Measurements from ENCODE around the gene CCS.
"Not testable (repeated sequence)": the region's sequence is repeated elsewhere in the genome, so short reads cannot be mapped to it uniquely, and the experiment has no call there.

The CCS gene

GRCh38 chr11:66592457-66593302 is at the start of gene CCS, which contains the start of gene CCDC87:
TSS of gene CCS (plus strand) at chr11:66593185. CDS start at chr11:66593262, 77 bp downstream.
TSS of gene CCDC87 (minus strand) at chr11:66593063. CDS start at chr11:66593015, 48 bp downstream.
- peak; percentile 96 for DNase-seq (ENCODE audit: low read depth)

- peak; percentile 57 for DNase-seq (ENCODE audit: low read depth)
These were observed 49.5 kb upstream of the CCS start for GRCh38 chr11:66543263-66544107.

- DNase-seq (ENCODE audit: low read depth): not testable (repeated sequence)
These were observed 48.0 kb upstream of the CCS start for GRCh38 chr11:66544952-66545351.

- DNase-seq (ENCODE audit: low read depth): peak; percentile 98
These were observed 47.2 kb upstream of the CCS start, which contains the start of gene ZDHHC24 for GRCh38 chr11:66545701-66546367. TSS of gene ZDHHC24 (minus strand) at chr11:66546048. CDS start at chr11:66546003, 45 bp downstream.

GRCh38 chr11:66546368-66546965 is 46.5 kb upstream of the CCS start, which contains the start of gene ACTN3:
TSS of gene ACTN3 (plus strand) at chr11:66546903. CDS start at chr11:66546938, 35 bp downstream.
- DNase-seq (ENCODE audit: low read depth): peak; percentile 63

GRCh38 chr11:66546966-66547661 is 45.9 kb upstream of the CCS start:
- DNase-seq (ENCODE audit: low read depth): no peak

GRCh38 chr11:66547662-66548009 is 45.3 kb upstream of the CCS start:
- no peak for DNase-seq (ENCODE audit: low read depth)

GRCh38 chr11:66548041-66548440 is 44.9 kb upstream of the CCS start:
- DNase-seq (ENCODE audit: low read depth): no peak

GRCh38 chr11:66548774-66549630 is 44.0 kb upstream of the CCS start:
- no peak for DNase-seq (ENCODE audit: low read depth)

- DNase-seq (ENCODE audit: low read depth): no peak
These were observed 43.3 kb upstream of the CCS start for GRCh38 chr11:66549696-66550095.

- no peak for DNase-seq (ENCODE audit: low read depth)
These were observed 42.1 kb upstream of the CCS start for GRCh38 chr11:66550887-66551286.

GRCh38 chr11:66554602-66555001 is 38.4 kb upstream of the CCS start:
- no peak for DNase-seq (ENCODE audit: low read depth)

- DNase-seq (ENCODE audit: low read depth): no peak
These were observed 37.6 kb upstream of the CCS start for GRCh38 chr11:66555416-66555815.

- no peak for DNase-seq (ENCODE audit: low read depth)
These were observed 36.9 kb upstream of the CCS start for GRCh38 chr11:66556086-66556485.

GRCh38 chr11:66557733-66558326 is 35.2 kb upstream of the CCS start:
- DNase-seq (ENCODE audit: low read depth): no peak

- DNase-seq (ENCODE audit: low read depth): peak; percentile 33
These were observed 33.7 kb upstream of the CCS start for GRCh38 chr11:66559142-66559865.

GRCh38 chr11:66559866-66560676 is 32.9 kb upstream of the CCS start:
- DNase-seq (ENCODE audit: low read depth): no peak
